K562 (cell line): ENCODE data around the gene C2CD5. TPM values are rescaled to one million over a fixed set of nuclear protein-coding genes. Genes with fewer than 3 reads are reported as not detected.

Experiments
- ATAC-seq: fragments of 200-7000 bp; cut with Tn5 transposase; 3 replicates; pipeline ENCODE4 v1.9.1; 2020; ENCODE audit warnings: moderate library complexity
- BruUV-seq: library from RNA; stranded (reverse); fragments of 400-500 nt; replicated peaks from 2 replicates; lab custom pipeline; 2021; lab: Mats Ljungman, UMichigan
- CTCF ChIA-PET: fragments of 300-600 bp; formaldehyde crosslinking; extraction: SDS; loops from one replicate; lab custom pipeline; 2021; ENCODE audit warnings: low intra/inter-chr PET ratio; lab: Yijun Ruan, JAX
- POLR2A ChIA-PET: fragments of 300-600, 350-650 bp; sonication (Branson Sonifier 250); formaldehyde crosslinking; extraction: SDS; loops from one replicate; lab custom pipeline; 2021; ENCODE audit warnings: antibody characterized with exemption, inconsistent platforms; lab: Yijun Ruan, JAX
- DNase-seq, 4 experiments: peaks; one replicate each; pipeline versions ENCODE4 v3.0.0 to v3.0.0-alpha.2; 2011 to 2018; ENCODE audit warnings: low spot score in 3 of 4, mixed read lengths in 3 of 4; ENCODE audit errors: extremely low read depth in 1 of 4
- FAIRE-seq: peaks from 2 replicates; lab custom pipeline; 2011; peaks lifted over from hg19 to GRCh38; lab: Jason Lieb, UNC
- H2AFZ ChIP-seq: 2 replicates; pipeline ENCODE4 v1.6.0; 2011; ENCODE audit warnings: low read depth, low read length, control low read depth, inconsistent platforms
- H3K27ac ChIP-seq: fragments of 200-600 bp; 3 replicates; pipeline ENCODE4 v1.8.0; 2011; ENCODE audit warnings: low read depth, mild to moderate bottlenecking, control low read depth, inconsistent platforms, low read length, moderate library complexity, mixed read lengths; ENCODE audit errors: extremely low read depth
- H3K27me3 ChIP-seq, 2 experiments: fragments of 300-600 bp in 1 of 2; 2 replicates in 1 of 2; 3 replicates in 1 of 2; pipeline versions ENCODE4 v1.6.0 to v1.8.0; 2011; ENCODE audit warnings: inconsistent platforms in 2 of 2, low read length in 2 of 2, mild to moderate bottlenecking in 1 of 2, mixed read lengths in 1 of 2, moderate library complexity in 1 of 2; ENCODE audit not compliant: control insufficient read depth in 2 of 2, insufficient read depth in 2 of 2
- H3K36me3 ChIP-seq: fragments of 300-600 bp; 3 replicates; pipeline ENCODE4 v1.8.0; 2011; ENCODE audit warnings: mild to moderate bottlenecking, low read length, inconsistent platforms; ENCODE audit not compliant: control insufficient read depth, insufficient read depth
- H3K4me1 ChIP-seq, 2 experiments: fragments of 200-600 bp in 1 of 2; replicated peaks in 1 of 2; 2 replicates in 1 of 2; 3 replicates in 1 of 2; pipeline versions ENCODE4 v1.5.1 to v1.8.0; 2011; ENCODE audit warnings: inconsistent platforms in 2 of 2, low read length in 2 of 2, mild to moderate bottlenecking in 1 of 2, mixed read lengths in 1 of 2, moderate library complexity in 1 of 2; ENCODE audit not compliant: control insufficient read depth in 2 of 2, insufficient read depth in 2 of 2
- H3K4me2 ChIP-seq: 2 replicates; pipeline ENCODE4 v1.6.1; 2011; ENCODE audit warnings: low read length, control low read depth, inconsistent platforms, mixed read lengths; ENCODE audit not compliant: insufficient read depth
- H3K4me3 ChIP-seq: fragments of 200-600 bp; sonication (generic), shearing (Covaris generic); 2 replicates; pipeline ENCODE4 v1.5.1; 2016; ENCODE audit warnings: control low read depth, inconsistent platforms
- H3K79me2 ChIP-seq: fragments of 200-600 bp; 3 replicates; pipeline ENCODE4 v1.8.0; 2011; ENCODE audit warnings: low read length, inconsistent platforms; ENCODE audit not compliant: control insufficient read depth, insufficient read depth
- H3K9ac ChIP-seq, 2 experiments: 2 replicates each; pipeline versions ENCODE4 v1.6.0 to v1.6.1; 2011; ENCODE audit warnings: low read depth in 2 of 2, low read length in 2 of 2, control low read depth in 1 of 2, inconsistent platforms in 1 of 2, mild to moderate bottlenecking in 1 of 2, mixed read lengths in 1 of 2; ENCODE audit not compliant: insufficient read depth in 1 of 2
- H3K9me1 ChIP-seq: one replicate; pipeline ENCODE4 v1.6.0; 2011; ENCODE audit warnings: inconsistent platforms, mild to moderate bottlenecking, low read length, moderate library complexity; ENCODE audit not compliant: control insufficient read depth, insufficient read depth
- H3K9me3 ChIP-seq: replicated peaks from 2 replicates; pipeline ENCODE4 v1.5.1; 2011; ENCODE audit warnings: low read depth, low read length, inconsistent platforms; ENCODE audit not compliant: control insufficient read depth, insufficient read depth
- H4K20me1 ChIP-seq: replicated peaks from 2 replicates; pipeline ENCODE4 v1.6.1; 2011; ENCODE audit warnings: low read length, inconsistent platforms, mixed read lengths; ENCODE audit not compliant: control insufficient read depth, insufficient read depth
- CEBPB ChIP-seq: fragments of 450-650 bp; IDR thresholded peaks from 2 replicates; pipeline ENCODE4 v1.6.1; 2016; ENCODE audit warnings: missing genetic modification characterization, missing compliant biosample characterization
- CEBPG ChIP-seq, 3 experiments: fragments of 200-800 bp in 1 of 3; sonication (Bioruptor generic) in 1 of 3; sonication (generic) in 1 of 3; formaldehyde crosslinking in 1 of 3; IDR thresholded peaks in 2 of 3; conservative IDR thresholded peaks in 1 of 3; 2 replicates each; pipeline versions ENCODE4 v1.6.1 to v1.8.0; 2016 to 2022; ENCODE audit warnings: missing compliant biosample characterization in 2 of 3, missing genetic modification characterization in 2 of 3, mild to moderate bottlenecking in 1 of 3, missing genetic modification reagents in 1 of 3
- FOSL1 ChIP-seq: fragments of 200-800 bp; sonication (Bioruptor generic); conservative IDR thresholded peaks from 2 replicates; pipeline ENCODE4 v1.6.1; 2016; ENCODE audit warnings: missing genetic modification characterization, missing compliant biosample characterization
- HCFC1 ChIP-seq: IDR thresholded peaks from 2 replicates; pipeline ENCODE4 v1.6.1; 2012; ENCODE audit warnings: low read depth, low read length, improper control_type of control experiment
- HDAC2 ChIP-seq: fragments of 450-650 bp; IDR thresholded peaks from 2 replicates; pipeline ENCODE4 v1.6.1; 2016; ENCODE audit warnings: mild to moderate bottlenecking
- HIVEP1 ChIP-seq: fragments of 250-450 bp; sonication (Bioruptor Pico); IDR thresholded peaks from 2 replicates; pipeline ENCODE4 v1.4.0; 2020; ENCODE audit warnings: mild to moderate bottlenecking
- IRF2 ChIP-seq: sonication (generic); formaldehyde crosslinking; IDR thresholded peaks from 2 replicates; pipeline ENCODE4 v1.8.1; 2022; ENCODE audit warnings: mild to moderate bottlenecking, missing genetic modification reagents
- MAFF ChIP-seq: IDR thresholded peaks from 2 replicates; pipeline ENCODE4 v1.6.1; 2012; ENCODE audit warnings: low read length, improper control_type of control experiment
- NCOR1 ChIP-seq: fragments of 450-650 bp; IDR thresholded peaks from 2 replicates; pipeline ENCODE4 v1.6.1; 2016; ENCODE audit warnings: mild to moderate bottlenecking, moderate library complexity
- POLR2AphosphoS5 ChIP-seq: IDR thresholded peaks from 2 replicates; pipeline ENCODE4 v1.6.1; 2011; ENCODE audit warnings: mild to moderate bottlenecking, low read depth, low read length, moderate library complexity; ENCODE audit not compliant: control insufficient read depth, insufficient read depth
- SP2 ChIP-seq: IDR thresholded peaks from 2 replicates; pipeline ENCODE4 v1.6.1; 2011; ENCODE audit warnings: mild to moderate bottlenecking, low read depth, low read length, moderate library complexity; ENCODE audit not compliant: poor library complexity, severe bottlenecking; ENCODE audit errors: extremely low read depth
- TEAD1 ChIP-seq, 2 experiments: fragments of 450-650 bp in 1 of 2; sonication (generic) in 1 of 2; formaldehyde crosslinking; IDR thresholded peaks; 2 replicates each; pipeline versions ENCODE4 v1.4.0 to v1.8.0; 2020 to 2022; ENCODE audit warnings: mild to moderate bottlenecking in 2 of 2, missing genetic modification reagents in 1 of 2
- YBX1 ChIP-seq: fragments of 450-650 bp; IDR thresholded peaks from 2 replicates; pipeline ENCODE4 v1.7.1; 2016; ENCODE audit warnings: mild to moderate bottlenecking
- ZEB2 ChIP-seq: fragments of 450-650 bp; IDR thresholded peaks from 2 replicates; pipeline ENCODE4 v1.6.1; 2016
- ZNF24 ChIP-seq: fragments of 450-650 bp; IDR thresholded peaks from 2 replicates; pipeline ENCODE4 v1.6.1; 2016
- WGBS: fragments of 100-300 bp; shearing (Covaris generic); methylation state at CpG from one replicate; pipeline ENCODE4 v1.1.6; 2016; ENCODE audit warnings: low coverage, mixed read lengths; ENCODE audit not compliant: insufficient coverage; ENCODE audit errors: missing lambda C conversion rate; 5-methylcytosine and 5-hydroxymethylcytosine counted together
- in situ Hi-C: fragments of 300-500 bp; cut with MboI; formaldehyde crosslinking; loops from 4 replicates; pipeline ENCODE4 v1.15.0; 2018; ENCODE audit warnings: inconsistent platforms, mixed read lengths
- intact Hi-C: fragments of 100-400 bp; cut with micrococcal nuclease; formaldehyde crosslinking; loops from 2 replicates; pipeline ENCODE4 v1.14.2; 2022
- polyA plus RNA-seq, 8 experiments: library from polyadenylated mRNA; depleted of rRNA in 4 of 8; stranded (reverse) in 5 of 8; unstranded in 3 of 8; fragments of >200 nt; fragmentation: Nextera tagmentation in 2 of 8; fragmentation: Illumina TruSeq in 1 of 8; extraction: Ambion mirVana in 2 of 8; extraction: Trizol in 1 of 8; gene quantifications; 2 replicates each; pipeline versions ENCODE4 v1.2.1 to v1.2.3, GENCODE V29; 2011 to 2014; ENCODE audit warnings: inconsistent platforms in 1 of 8, missing spikeins in 1 of 8
- total RNA-seq, 7 experiments: library from RNA; depleted of rRNA in 6 of 7; stranded (reverse); fragments of >200 nt in 6 of 7; fragmentation: Illumina TruSeq in 2 of 7; extraction: Trizol in 2 of 7; gene quantifications; 2 replicates each; pipeline versions ENCODE4 v1.2.1 to v1.2.3, GENCODE V29; 2011 to 2021; ENCODE audit warnings: low replicate concordance in 1 of 7
- TF ChIP-seq, protein P1 (sequence below): fragments of 450-650 bp; formaldehyde crosslinking; conservative IDR thresholded peaks from 2 replicates; pipeline ENCODE4 v1.4.0; 2022; ENCODE audit warnings: mild to moderate bottlenecking, missing genetic modification characterization
- TF ChIP-seq, protein P2 (sequence below): sonication (generic); formaldehyde crosslinking; IDR thresholded peaks from 2 replicates; pipeline ENCODE4 v1.8.0; 2022; ENCODE audit warnings: mild to moderate bottlenecking, missing genetic modification reagents
- TF ChIP-seq, protein P3 (sequence below): fragments of 450-650 bp; IDR thresholded peaks from 2 replicates; pipeline ENCODE4 v1.6.1; 2016; ENCODE audit warnings: missing biosample characterization, missing genetic modification characterization

The C2CD5 gene
- total and polyA plus RNA-seq, 9 of the 15 experiments (the other 6 are each of a cell fraction or from before 2014, with no cell fraction given) = 5.1 to 24.1 (median 14.3) TPM

DNA sequence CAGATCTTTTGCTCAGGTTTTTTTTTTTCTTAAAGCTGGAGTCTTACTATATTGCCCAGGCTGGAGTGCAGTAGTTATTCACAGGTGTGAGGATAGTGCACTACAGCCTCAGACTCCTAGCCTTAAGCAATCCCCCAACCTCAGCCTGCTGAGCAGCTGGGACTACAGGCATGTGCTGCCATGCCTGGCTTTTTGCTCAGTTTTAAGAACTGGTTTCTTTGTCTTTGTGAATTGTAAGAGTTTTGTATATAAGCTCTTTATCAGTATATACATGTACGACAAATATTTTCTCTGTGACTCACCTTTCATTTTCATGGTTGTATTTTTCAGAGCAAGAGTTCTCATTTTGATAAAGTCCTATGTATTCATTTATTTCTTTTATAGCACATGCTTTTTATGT, 33.3 kb upstream of the C2CD5 start:
- ChIA-PET POLR2A (no interaction called here), CTCF (no interaction called here)
- DNase-seq (no peak), ATAC-seq (no peak), FAIRE-seq (no peak)
- H3K4me3 ChIP-seq = no peak overlapping the region
- H4K20me1 ChIP-seq = no peaks in the 10 kb centered on the region
- H3K27me3 ChIP-seq = no peaks in the 10 kb centered on the region
- in situ Hi-C loops (no loop called here), intact Hi-C loops (no loop called here)
- H3K9ac ChIP-seq = no peak overlapping the region
- WGBS = 29% methylated on average over 1 of the region's 1 CpG
- no peak overlapping the region for H3K4me2 ChIP-seq
- H3K9me3 ChIP-seq = no peaks in the 10 kb centered on the region
- H3K4me1 ChIP-seq = no peaks in the 10 kb centered on the region
- no peaks in the 10 kb centered on the region for H3K79me2 ChIP-seq
- H3K36me3 ChIP-seq = no peaks in the 10 kb centered on the region
- TF ChIP-seq ZEB2 (no peak), MAFF (no peak), IRF2 (no peak), YBX1 (no peak), HDAC2 (no peak), SP2 (no peak), HCFC1 (no peak), POLR2AphosphoS5 (no peak), NCOR1 (no peak), CEBPG (CRISPR knock-in tag; IDR thresholded peaks at IDR 0.05) (no peak), CEBPG (tag; conservative IDR thresholded peaks at IDR 0.05 in 1 of 2, IDR thresholded peaks at IDR 0.05 in 1 of 2) (no peak), TEAD1 (CRISPR knock-in tag; IDR thresholded peaks at IDR 0.05) (no peak), ZNF24 (no peak), FOSL1 (tag) (no peak), CEBPB (tag) (no peak), HIVEP1 (CRISPR knock-in tag) (no peak)
- TF ChIP-seq, protein P1, sequence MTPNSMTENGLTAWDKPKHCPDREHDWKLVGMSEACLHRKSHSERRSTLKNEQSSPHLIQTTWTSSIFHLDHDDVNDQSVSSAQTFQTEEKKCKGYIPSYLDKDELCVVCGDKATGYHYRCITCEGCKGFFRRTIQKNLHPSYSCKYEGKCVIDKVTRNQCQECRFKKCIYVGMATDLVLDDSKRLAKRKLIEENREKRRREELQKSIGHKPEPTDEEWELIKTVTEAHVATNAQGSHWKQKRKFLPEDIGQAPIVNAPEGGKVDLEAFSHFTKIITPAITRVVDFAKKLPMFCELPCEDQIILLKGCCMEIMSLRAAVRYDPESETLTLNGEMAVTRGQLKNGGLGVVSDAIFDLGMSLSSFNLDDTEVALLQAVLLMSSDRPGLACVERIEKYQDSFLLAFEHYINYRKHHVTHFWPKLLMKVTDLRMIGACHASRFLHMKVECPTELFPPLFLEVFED (CRISPR knock-in tag) = no peak
- TF ChIP-seq, protein P2, sequence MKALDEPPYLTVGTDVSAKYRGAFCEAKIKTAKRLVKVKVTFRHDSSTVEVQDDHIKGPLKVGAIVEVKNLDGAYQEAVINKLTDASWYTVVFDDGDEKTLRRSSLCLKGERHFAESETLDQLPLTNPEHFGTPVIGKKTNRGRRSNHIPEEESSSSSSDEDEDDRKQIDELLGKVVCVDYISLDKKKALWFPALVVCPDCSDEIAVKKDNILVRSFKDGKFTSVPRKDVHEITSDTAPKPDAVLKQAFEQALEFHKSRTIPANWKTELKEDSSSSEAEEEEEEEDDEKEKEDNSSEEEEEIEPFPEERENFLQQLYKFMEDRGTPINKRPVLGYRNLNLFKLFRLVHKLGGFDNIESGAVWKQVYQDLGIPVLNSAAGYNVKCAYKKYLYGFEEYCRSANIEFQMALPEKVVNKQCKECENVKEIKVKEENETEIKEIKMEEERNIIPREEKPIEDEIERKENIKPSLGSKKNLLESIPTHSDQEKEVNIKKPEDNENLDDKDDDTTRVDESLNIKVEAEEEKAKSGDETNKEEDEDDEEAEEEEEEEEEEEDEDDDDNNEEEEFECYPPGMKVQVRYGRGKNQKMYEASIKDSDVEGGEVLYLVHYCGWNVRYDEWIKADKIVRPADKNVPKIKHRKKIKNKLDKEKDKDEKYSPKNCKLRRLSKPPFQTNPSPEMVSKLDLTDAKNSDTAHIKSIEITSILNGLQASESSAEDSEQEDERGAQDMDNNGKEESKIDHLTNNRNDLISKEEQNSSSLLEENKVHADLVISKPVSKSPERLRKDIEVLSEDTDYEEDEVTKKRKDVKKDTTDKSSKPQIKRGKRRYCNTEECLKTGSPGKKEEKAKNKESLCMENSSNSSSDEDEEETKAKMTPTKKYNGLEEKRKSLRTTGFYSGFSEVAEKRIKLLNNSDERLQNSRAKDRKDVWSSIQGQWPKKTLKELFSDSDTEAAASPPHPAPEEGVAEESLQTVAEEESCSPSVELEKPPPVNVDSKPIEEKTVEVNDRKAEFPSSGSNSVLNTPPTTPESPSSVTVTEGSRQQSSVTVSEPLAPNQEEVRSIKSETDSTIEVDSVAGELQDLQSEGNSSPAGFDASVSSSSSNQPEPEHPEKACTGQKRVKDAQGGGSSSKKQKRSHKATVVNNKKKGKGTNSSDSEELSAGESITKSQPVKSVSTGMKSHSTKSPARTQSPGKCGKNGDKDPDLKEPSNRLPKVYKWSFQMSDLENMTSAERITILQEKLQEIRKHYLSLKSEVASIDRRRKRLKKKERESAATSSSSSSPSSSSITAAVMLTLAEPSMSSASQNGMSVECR (CRISPR knock-in tag) = no peak
- TF ChIP-seq, protein P3, sequence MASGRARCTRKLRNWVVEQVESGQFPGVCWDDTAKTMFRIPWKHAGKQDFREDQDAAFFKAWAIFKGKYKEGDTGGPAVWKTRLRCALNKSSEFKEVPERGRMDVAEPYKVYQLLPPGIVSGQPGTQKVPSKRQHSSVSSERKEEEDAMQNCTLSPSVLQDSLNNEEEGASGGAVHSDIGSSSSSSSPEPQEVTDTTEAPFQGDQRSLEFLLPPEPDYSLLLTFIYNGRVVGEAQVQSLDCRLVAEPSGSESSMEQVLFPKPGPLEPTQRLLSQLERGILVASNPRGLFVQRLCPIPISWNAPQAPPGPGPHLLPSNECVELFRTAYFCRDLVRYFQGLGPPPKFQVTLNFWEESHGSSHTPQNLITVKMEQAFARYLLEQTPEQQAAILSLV (tag) = no peak
- BruUV-seq = no TSS peak
- H2AFZ ChIP-seq = no peak overlapping the region
- no peak overlapping the region for H3K27ac ChIP-seq
- H3K9me1 ChIP-seq = no peaks in the 10 kb centered on the region
